ENCODE results near the gene KRT74.

Gene KRT74

DNA sequence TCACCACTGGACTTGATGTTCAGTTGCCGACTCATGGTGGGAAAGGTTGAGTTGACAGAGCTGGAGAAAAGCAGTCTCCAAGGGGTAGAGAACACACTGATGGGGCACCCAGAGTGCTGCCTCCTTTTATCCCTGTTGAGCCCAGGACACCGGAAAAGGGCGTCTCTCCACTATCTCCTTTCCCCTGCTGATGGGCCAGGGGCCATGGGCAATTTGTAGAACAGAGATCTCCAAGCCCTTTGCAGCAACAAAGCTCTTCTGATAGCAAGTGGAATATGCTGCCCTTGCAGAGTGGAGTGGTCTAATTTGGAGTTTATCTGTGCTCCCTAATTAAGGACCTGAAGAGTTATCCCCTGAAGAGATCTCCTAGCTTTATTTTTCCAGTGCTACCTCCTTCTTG, at the start of gene KRT74:
KRT74 (minus strand) TSS at position 101 of the 400 bp plus-strand sequence; CDS start at position 35, 66 bp downstream.
- no peak within 1 kb of the TSS for H3K4me3 ChIP-seq
- no peaks in the 10 kb centered on the region for H3K9me3 ChIP-seq (ENCODE audit: low read depth, low read length)
- TF ChIP-seq POLR2AphosphoS5 (IDR thresholded peaks at IDR 0.05; ENCODE audit: borderline replicate concordance, low read depth, low read length) = no peak
- no peak for TF ChIP-seq EZH2 (IDR thresholded peaks at IDR 0.05)
- TF ChIP-seq FOXP2 (optimal IDR thresholded peaks at IDR 0.05; ENCODE audit: control extremely low read depth, extremely low read length, insufficient read depth) = no peak
- no peaks in the 10 kb centered on the region for H3K36me3 ChIP-seq (ENCODE audit: insufficient read depth, low read length)
- no peak within 1 kb of the TSS for H3K27ac ChIP-seq
- no peak for DNase-seq (ENCODE audit: low read depth, low spot score)
- no peak within 1 kb of the TSS for H3K9ac ChIP-seq (ENCODE audit: insufficient read length)

DNA sequence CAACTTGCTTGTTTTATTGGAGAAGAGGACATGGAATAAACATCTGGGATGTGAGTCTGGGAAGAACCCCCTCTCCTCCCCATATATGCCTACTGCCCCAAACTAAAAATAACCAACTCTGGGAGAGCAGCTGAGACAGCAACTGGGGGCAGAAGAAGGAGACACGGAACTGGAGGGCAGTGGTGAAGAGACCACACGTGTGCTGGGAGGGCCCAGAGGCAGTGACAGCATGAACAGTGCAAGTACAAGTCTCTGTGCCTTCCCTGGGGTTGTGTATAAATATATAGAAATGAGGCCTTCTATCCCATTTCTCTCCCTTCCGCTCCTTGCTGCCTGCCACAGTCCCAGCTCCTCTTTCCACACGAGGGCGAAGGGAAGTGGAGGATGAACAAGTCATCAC, 48.7 kb upstream of the KRT74 start:
- Histone ChIP-seq H3K4me3 (no peak overlapping the region), H3K36me3 (ENCODE audit: insufficient read depth, low read length) (no peaks in the 10 kb centered on the region), H3K9ac (ENCODE audit: insufficient read length) (no peak overlapping the region), H3K27ac (no peak overlapping the region), H3K9me3 (ENCODE audit: low read depth, low read length) (no peaks in the 10 kb centered on the region)
- no peak for TF ChIP-seq POLR2AphosphoS5 (IDR thresholded peaks at IDR 0.05; ENCODE audit: borderline replicate concordance, low read depth, low read length)
- no peak for TF ChIP-seq EZH2 (IDR thresholded peaks at IDR 0.05)
- TF ChIP-seq FOXP2 (optimal IDR thresholded peaks at IDR 0.05; ENCODE audit: control extremely low read depth, extremely low read length, insufficient read depth) = no peak
- no peak for DNase-seq (ENCODE audit: low read depth, low spot score)

DNA sequence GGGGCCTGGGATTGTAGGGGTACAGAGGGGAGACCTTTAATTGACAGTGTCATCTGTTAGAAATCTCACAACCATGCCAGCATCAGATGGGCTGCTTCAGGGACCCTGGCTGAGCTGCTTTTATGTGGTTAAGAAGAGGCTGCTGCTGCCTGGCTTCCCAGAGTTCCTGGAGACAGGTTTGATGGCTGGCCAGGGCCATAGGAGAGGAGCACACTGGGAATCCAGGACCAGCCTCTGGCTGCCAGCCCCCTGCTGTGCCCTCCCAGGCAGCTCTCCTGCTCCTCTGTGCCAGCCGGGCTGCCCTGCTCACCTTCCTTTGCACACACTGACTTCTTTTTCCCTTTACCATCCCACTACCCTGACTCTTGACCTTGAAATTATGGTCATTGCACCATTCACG, 45.2 kb upstream of the KRT74 start:
- Histone ChIP-seq H3K9me3 (ENCODE audit: low read depth, low read length) (no peaks in the 10 kb centered on the region), H3K4me3 (no peak overlapping the region), H3K36me3 (ENCODE audit: insufficient read depth, low read length) (no peaks in the 10 kb centered on the region), H3K9ac (ENCODE audit: insufficient read length) (no peak overlapping the region), H3K27ac (no peak overlapping the region)
- DNase-seq (ENCODE audit: low read depth, low spot score) = no peak
- TF ChIP-seq POLR2AphosphoS5 (IDR thresholded peaks at IDR 0.05; ENCODE audit: borderline replicate concordance, low read depth, low read length) (no peak), EZH2 (IDR thresholded peaks at IDR 0.05) (no peak), FOXP2 (optimal IDR thresholded peaks at IDR 0.05; ENCODE audit: control extremely low read depth, extremely low read length, insufficient read depth) (no peak)

DNA sequence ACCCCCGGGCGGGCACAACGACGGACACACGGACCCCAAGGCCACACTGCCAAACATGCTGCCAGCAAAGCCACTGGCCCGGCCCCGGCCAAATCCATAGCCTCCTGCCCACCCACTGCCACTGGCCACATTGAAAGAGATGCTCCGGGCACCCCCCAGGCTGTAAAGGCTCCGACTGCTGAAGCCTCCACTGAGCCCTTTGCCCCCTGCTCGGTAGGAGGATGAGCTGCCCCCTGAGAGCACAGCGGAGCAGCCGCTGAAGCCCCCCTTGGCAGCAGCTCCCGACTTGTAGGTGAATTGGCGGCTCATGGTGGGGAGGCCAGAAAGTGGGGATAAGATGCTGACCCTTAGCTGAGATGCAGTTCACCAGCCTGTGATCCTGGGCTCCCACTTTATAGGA, 44.6 kb upstream of the KRT74 start, which contains the start of gene KRT73:
KRT73 (minus strand) TSS at position 344 of the 400 bp plus-strand sequence; CDS start at position 309, 35 bp downstream.
- no peak within 1 kb of the TSS for H3K27ac ChIP-seq
- H3K36me3 ChIP-seq (ENCODE audit: insufficient read depth, low read length) = no peaks in the 10 kb centered on the region
- H3K4me3 ChIP-seq = no peak within 1 kb of the TSS
- no peak for DNase-seq (ENCODE audit: low read depth, low spot score)
- no peak within 1 kb of the TSS for H3K9ac ChIP-seq (ENCODE audit: insufficient read length)
- TF ChIP-seq EZH2 (IDR thresholded peaks at IDR 0.05) (no peak), FOXP2 (optimal IDR thresholded peaks at IDR 0.05; ENCODE audit: control extremely low read depth, extremely low read length, insufficient read depth) (no peak), POLR2AphosphoS5 (IDR thresholded peaks at IDR 0.05; ENCODE audit: borderline replicate concordance, low read depth, low read length) (no peak)
- no peaks in the 10 kb centered on the region for H3K9me3 ChIP-seq (ENCODE audit: low read depth, low read length)

DNA sequence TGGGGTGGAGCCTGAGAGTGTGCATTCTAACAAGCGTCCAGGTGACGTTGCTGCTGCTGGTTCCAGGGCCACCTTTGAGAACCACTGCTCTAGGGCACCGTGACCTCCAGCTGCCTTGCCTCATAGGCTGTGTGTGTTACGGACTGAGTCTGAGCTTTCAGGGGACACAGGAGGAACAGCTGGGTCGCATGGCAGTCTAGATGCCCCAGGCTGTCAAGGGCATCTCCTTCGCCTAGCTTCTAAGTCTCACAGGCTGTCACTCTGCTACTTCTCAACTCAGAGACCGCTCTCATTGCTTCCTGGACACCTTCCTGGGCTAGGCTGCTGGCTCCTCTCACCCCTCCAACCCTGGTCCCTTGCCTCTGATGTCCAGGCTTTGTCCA, 43.8 kb upstream of the KRT74 start:
- H3K36me3 ChIP-seq (ENCODE audit: insufficient read depth, low read length) = no peaks in the 10 kb centered on the region
- DNase-seq (ENCODE audit: low read depth, low spot score) = no peak
- H3K9me3 ChIP-seq (ENCODE audit: low read depth, low read length) = no peaks in the 10 kb centered on the region
- no peak overlapping the region for H3K4me3 ChIP-seq
- TF ChIP-seq POLR2AphosphoS5 (IDR thresholded peaks at IDR 0.05; ENCODE audit: borderline replicate concordance, low read depth, low read length) (no peak), EZH2 (IDR thresholded peaks at IDR 0.05) (no peak), FOXP2 (optimal IDR thresholded peaks at IDR 0.05; ENCODE audit: control extremely low read depth, extremely low read length, insufficient read depth) (no peak)
- H3K27ac ChIP-seq = no peak overlapping the region
- no peak overlapping the region for H3K9ac ChIP-seq (ENCODE audit: insufficient read length)

DNA sequence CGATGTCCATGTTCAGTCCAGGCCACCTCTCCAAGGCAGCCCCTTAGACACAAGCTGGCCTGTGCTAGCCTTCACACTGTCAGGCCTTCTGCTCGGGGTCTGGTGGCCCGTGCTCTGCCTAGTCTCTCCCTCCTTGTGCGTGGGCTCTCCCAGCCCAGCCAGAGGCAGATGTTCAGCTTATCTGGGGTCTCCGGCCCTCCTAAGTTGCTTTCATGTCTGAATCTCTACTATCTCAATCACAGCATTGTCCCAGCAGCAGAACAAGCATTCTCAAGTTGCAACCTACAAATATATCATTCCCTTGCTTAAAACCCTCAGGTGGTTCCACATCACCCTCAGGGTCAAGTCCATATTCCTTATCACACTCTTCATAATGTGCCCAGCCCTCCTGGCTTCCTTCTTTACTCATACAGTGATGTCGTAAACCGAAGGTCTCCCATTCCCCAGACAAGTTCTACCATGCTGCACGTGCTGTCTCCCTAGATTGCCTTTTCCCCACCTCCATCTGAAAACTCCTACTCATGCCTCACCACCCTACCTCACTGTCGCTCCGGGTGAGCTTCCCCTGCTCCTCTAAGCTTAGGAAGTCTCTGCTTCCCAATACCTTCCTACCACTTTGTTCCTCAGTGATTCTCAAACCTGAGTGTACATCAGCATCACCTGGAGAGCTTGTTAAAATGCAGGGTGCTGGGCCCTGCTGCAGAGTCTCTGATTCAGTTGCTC, 43.2 kb upstream of the KRT74 start:
- TF ChIP-seq EZH2 (IDR thresholded peaks at IDR 0.05) (no peak), FOXP2 (optimal IDR thresholded peaks at IDR 0.05; ENCODE audit: control extremely low read depth, extremely low read length, insufficient read depth) (no peak), POLR2AphosphoS5 (IDR thresholded peaks at IDR 0.05; ENCODE audit: borderline replicate concordance, low read depth, low read length) (no peak)
- Histone ChIP-seq H3K4me3 (no peak overlapping the region), H3K36me3 (ENCODE audit: insufficient read depth, low read length) (no peaks in the 10 kb centered on the region), H3K9me3 (ENCODE audit: low read depth, low read length) (no peaks in the 10 kb centered on the region), H3K27ac (no peak overlapping the region), H3K9ac (ENCODE audit: insufficient read length) (no peak overlapping the region)
- DNase-seq (ENCODE audit: low read depth, low spot score) = no peak

DNA sequence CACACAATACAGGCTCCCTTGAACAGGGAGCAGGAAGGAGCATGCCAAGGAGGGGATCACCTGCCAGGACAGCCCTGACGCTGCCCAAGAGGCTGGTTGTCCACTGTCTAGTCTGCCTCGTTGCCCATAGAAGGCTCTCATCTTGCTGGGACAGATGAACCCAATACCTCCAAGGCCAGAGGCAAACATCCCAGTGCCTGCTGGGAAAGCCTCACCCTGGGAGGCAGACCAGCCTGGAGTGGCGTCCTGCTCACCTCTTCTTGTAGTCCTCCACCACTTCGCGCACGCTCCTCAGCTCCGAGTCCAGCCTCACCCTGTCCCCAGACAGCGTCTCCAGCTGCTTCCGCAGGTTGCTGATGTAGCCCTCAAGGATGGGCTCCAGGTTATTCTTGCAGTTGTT, 42.3 kb upstream of the KRT74 start:
- TF ChIP-seq POLR2AphosphoS5 (IDR thresholded peaks at IDR 0.05; ENCODE audit: borderline replicate concordance, low read depth, low read length) (no peak), FOXP2 (optimal IDR thresholded peaks at IDR 0.05; ENCODE audit: control extremely low read depth, extremely low read length, insufficient read depth) (no peak), EZH2 (IDR thresholded peaks at IDR 0.05) (no peak)
- no peak for DNase-seq (ENCODE audit: low read depth, low spot score)

DNA sequence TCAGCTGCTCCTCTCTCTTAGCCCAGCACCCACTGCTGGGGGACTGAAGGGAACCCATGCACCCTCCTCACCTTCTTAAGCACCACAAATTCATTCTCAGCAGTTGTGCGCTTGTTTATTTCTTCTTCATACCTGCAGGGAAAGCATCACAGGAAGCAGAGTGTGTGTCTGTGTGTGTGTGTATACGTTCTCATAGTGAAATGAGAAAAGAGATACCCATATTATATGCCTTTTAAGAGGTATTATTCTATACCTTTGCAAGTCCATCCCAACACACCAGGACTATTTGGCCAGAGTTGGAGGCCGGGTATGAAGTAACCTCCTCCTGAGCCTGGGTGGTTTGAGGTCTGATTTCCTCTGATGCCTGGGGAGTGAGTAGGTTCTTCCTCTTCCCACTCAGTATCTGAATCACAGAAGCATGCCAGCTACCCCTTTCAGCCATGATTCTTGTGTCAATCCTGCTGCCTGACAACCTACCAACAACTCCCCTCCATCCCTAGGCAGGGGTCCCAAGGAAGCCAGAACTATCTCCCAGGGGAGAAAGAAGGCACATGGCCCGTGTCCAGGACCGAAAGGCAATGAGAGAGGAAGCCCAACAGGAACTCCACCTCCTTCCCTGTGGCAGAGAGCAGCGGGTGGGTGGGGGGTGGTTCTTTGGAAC, 41.7 kb upstream of the KRT74 start:
- H3K27ac ChIP-seq = no peak overlapping the region
- H3K9ac ChIP-seq (ENCODE audit: insufficient read length) = no peak overlapping the region
- H3K36me3 ChIP-seq (ENCODE audit: insufficient read depth, low read length) = no peaks in the 10 kb centered on the region
- H3K4me3 ChIP-seq = no peak overlapping the region
- no peaks in the 10 kb centered on the region for H3K9me3 ChIP-seq (ENCODE audit: low read depth, low read length)
- DNase-seq (ENCODE audit: low read depth, low spot score) = no peak
- no peak for TF ChIP-seq POLR2AphosphoS5 (IDR thresholded peaks at IDR 0.05; ENCODE audit: borderline replicate concordance, low read depth, low read length)
- no peak for TF ChIP-seq FOXP2 (optimal IDR thresholded peaks at IDR 0.05; ENCODE audit: control extremely low read depth, extremely low read length, insufficient read depth)
- TF ChIP-seq EZH2 (IDR thresholded peaks at IDR 0.05) = no peak

More for the DNA sequence above, 42.3 kb upstream of the KRT74 start:
- Histone ChIP-seq H3K9ac (ENCODE audit: insufficient read length) (no peak overlapping the region), H3K9me3 (ENCODE audit: low read depth, low read length) (no peaks in the 10 kb centered on the region), H3K4me3 (no peak overlapping the region), H3K27ac (no peak overlapping the region), H3K36me3 (ENCODE audit: insufficient read depth, low read length) (no peaks in the 10 kb centered on the region)

Measured in SK-N-MC (cell line).